Left lung (tissue), 14 donors: ENCODE measurements around the gene KDF1. TPM values are rescaled to one million over a fixed set of nuclear protein-coding genes. Genes with fewer than 3 reads are reported as not detected.

Experiments
- ATAC-seq: fragments of 200-7000 bp; cut with Tn5 transposase; one replicate; pipeline ENCODE4 v1.9.1; 2020; ENCODE audit warnings: moderate library complexity
- DNase-seq, 4 donors: peaks; one replicate each; pipeline ENCODE4 v3.0.0-alpha.2; 2013 to 2020
- H3K27ac ChIP-seq, 2 donors: fragments of 200-600 bp; sonication (generic) in 1 of 2; one replicate each; pipeline versions ENCODE4 v1.5.0 to v1.8.0; 2020 to 2021
- H3K27me3 ChIP-seq, 2 donors: fragments of 200-600 bp; sonication (generic) in 1 of 2; one replicate each; pipeline versions ENCODE4 v1.5.0 to v1.8.0; 2020 to 2021
- H3K36me3 ChIP-seq, 2 donors: fragments of 200-600 bp; sonication (generic) in 1 of 2; one replicate each; pipeline versions ENCODE4 v1.5.0 to v1.8.0; 2020 to 2021
- H3K4me1 ChIP-seq, 2 donors: fragments of 200-600 bp; one replicate each; pipeline ENCODE4 v1.8.0; 2021
- H3K4me3 ChIP-seq, 2 donors: fragments of 200-600 bp; sonication (generic) in 1 of 2; one replicate each; pipeline versions ENCODE4 v1.5.0 to v1.8.0; 2020 to 2021; ENCODE audit warnings: mild to moderate bottlenecking in 1 of 2
- H3K9me3 ChIP-seq, 2 donors: fragments of 200-600 bp; sonication (generic) in 1 of 2; one replicate each; pipeline versions ENCODE4 v1.5.0 to v1.8.0; 2020 to 2021
- CTCF ChIP-seq, 2 donors: fragments of 200-600 bp; sonication (generic) in 1 of 2; IDR thresholded peaks; one replicate each; pipeline versions ENCODE4 v1.5.0 to v1.8.0; 2021; ENCODE audit warnings: antibody characterized with exemption in 2 of 2
- intact Hi-C, 2 donors: fragments of 100-400 bp; cut with DNase I; formaldehyde crosslinking; loops; one replicate each; pipeline versions ENCODE4 v1.11.2 to v1.14.2; 2022
- long read RNA-seq, 12 donors: library from polyadenylated mRNA in 2 of 12; unstranded in 2 of 12; transcript quantifications; one replicate each; pipeline ENCODE4 v2.0.0 and lab custom pipeline, GENCODE V29; 2019 to 2026
- polyA plus RNA-seq, 6 donors: library from polyadenylated mRNA; unstranded; fragments of 120-200 nt; gene quantifications; one replicate each; pipeline ENCODE4 v1.2.1, GENCODE V29; 2013; ENCODE audit not compliant: insufficient read length in 6 of 6
- total RNA-seq, 2 donors: library from RNA; stranded (reverse); fragmentation: NEBNext Ultra II Directional; extraction: Animal tissue kit (Norgen Biotek cat#: 25700); gene quantifications; one replicate each; pipeline ENCODE4 v1.2.1, GENCODE V29; 2021
- donor health status: DM: no; HTN: yes; CAD: no.
- donor health status: DM: no; HTN: no; CAD: no.

KDF1 gene
- total RNA-seq (10 to 100 TPM in 1 of 2 donors, 1 to 10 TPM in 1; 8.6 to 12.1 TPM), polyA plus RNA-seq (1 to 10 TPM; 6.7 to 8.0 (median 7.8) TPM)
- long read RNA-seq, donor 1, partial matches to known transcripts = 0 of 4 reads
- long read RNA-seq, donor 1, other reads (novel, unspliced or antisense) = 0 of 4 reads
- long read RNA-seq, donor 2, partial matches to known transcripts = 0 of 4 reads
- long read RNA-seq, donor 2, other reads (novel, unspliced or antisense) = 0 of 4 reads
- long read RNA-seq, donor 3, partial matches to known transcripts = 5 of 7 reads
- long read RNA-seq, donor 3, other reads (novel, unspliced or antisense) = 0 of 7 reads
- long read RNA-seq, donor 4, transcript KDF1-201 (4 exons, 1,793 nt) = major isoform, 5 of 11 reads
- long read RNA-seq, donor 4, partial matches to known transcripts = 2 of 11 reads
- long read RNA-seq, donor 4, other reads (novel, unspliced or antisense) = 4 of 11 reads
- long read RNA-seq, donor 5 = 0 reads
- long read RNA-seq, donor 6, partial matches to known transcripts = 0 of 1 reads
- long read RNA-seq, donor 6, other reads (novel, unspliced or antisense) = 0 of 1 reads
- long read RNA-seq, donor 7, partial matches to known transcripts = 0 of 3 reads
- long read RNA-seq, donor 7, other reads (novel, unspliced or antisense) = 0 of 3 reads
- long read RNA-seq, donor 8, partial matches to known transcripts = 0 of 3 reads
- long read RNA-seq, donor 8, other reads (novel, unspliced or antisense) = 0 of 3 reads
- long read RNA-seq, donor 9 = 0 reads
- long read RNA-seq, donor 10, transcript KDF1-201 (4 exons, 1,793 nt) = major isoform, 5 of 8 reads
- long read RNA-seq, donor 10, partial matches to known transcripts = 2 of 8 reads
- long read RNA-seq, donor 10, other reads (novel, unspliced or antisense) = 1 of 8 reads
- long read RNA-seq, donor 11 = 0 reads
- long read RNA-seq, donor 12, partial matches to known transcripts = 0 of 1 reads
- long read RNA-seq, donor 12, other reads (novel, unspliced or antisense) = 0 of 1 reads

DNA sequence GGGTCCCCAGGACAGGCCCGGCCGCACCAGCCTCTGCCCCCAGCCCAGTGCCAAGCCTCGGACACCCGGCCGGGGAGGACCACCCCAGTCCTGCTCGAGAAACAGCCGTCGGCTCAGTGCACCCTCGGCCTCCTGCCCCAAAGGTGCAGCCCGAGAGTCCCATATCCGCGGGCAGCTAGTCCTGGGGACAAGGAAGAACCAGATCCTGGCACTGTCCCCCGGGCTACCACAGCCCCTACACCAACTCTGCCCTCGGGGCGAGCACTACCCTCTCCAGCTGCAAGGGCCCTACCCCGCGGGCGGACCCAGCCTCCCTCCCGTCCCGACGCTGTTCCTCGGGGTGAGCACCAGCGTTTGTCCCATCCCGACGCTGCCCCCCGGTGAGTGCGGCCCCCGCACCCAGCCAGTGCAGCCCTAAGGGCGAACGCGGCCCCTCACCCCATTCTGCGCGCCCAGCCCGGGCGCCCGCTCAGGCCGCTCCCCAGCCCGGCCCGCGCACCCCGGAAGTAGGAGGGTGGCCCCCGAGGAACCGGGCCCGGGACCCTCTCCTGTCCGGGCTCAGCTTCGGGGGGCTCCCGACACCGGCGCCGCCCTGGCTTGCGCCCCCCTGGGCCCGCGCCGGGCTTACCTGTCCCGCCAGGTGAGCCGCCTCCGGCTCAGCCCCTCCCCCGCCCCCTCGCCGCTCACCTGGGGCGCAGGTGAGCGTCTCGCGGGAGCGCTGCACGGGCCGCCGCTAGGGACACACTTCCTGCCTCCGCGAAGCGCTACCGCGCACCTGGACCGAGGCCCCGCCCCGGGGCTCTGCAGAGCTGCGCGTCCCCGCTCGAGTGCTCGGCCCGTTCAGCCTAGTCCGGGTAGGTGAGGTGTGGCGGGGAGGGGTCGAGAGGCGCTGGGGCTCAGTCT is at the start of gene KDF1:
Gene KDF1, minus strand, starts transcription at position 747 of the 903 bp plus-strand sequence. CDS start 8,088 bp downstream, outside the sequence.
- Histone ChIP-seq H3K27ac (peak within 1 kb of the TSS; percentile 15 to 30), H3K4me3 (peak within 1 kb of the TSS; percentile 39 to 54), H3K27me3 (peaks cover 22 to 57% of the 10 kb centered on the region in 2 donors), H3K4me1 (peaks cover 0 to 15% of the 10 kb centered on the region in 2 donors), H3K36me3 (no peaks in the 10 kb centered on the region), H3K9me3 (no peaks in the 10 kb centered on the region)
- DNase-seq (peak; percentile 45 to 93 (median 78)), ATAC-seq (peak; percentile 98)
- intact Hi-C loops = no loop called here
- peak in 1 of 2 donors; percentile 30 for TF ChIP-seq CTCF (IDR thresholded peaks at IDR 0.05)

DNA sequence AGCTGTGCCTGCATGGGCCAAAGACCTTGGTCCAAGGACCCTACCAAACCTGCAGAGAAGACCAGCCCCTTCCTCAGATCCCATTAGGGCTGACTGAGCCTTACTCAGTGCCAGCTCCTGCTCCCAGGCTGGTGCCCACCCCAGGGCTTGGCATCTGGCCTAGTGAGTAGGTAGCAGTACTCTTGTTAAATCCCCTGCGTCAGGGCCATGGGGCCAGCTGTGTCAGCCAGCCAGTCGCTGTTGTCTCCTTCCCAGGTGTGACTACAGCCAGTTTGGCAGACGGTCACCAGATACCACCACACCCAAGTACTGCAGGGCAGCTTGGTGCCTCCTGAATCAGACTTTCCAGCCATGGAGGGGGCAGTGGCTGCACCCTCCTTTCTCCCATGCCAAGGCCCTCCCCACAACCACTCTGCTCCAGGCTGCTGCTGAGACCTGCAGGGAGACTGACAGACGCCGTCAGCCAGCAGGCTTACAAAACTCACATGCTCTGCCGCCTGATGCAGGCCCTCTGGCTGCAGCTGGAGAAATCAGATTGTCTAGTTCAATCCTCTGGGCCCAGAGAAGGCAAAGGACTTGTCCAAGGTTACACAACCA is 49.4 kb upstream of the KDF1 start:
- DNase-seq = peak in 1 of 4 donors; percentile 66
- TF ChIP-seq CTCF (IDR thresholded peaks at IDR 0.05) = no peak
- Histone ChIP-seq H3K36me3 (peaks cover 0 to 9% of the 10 kb centered on the region in 2 donors), H3K9me3 (no peaks in the 10 kb centered on the region), H3K27ac (peak overlapping the region; percentile 53), H3K4me1 (peaks cover 12 to 26% of the 10 kb centered on the region in 2 donors), H3K4me3 (peak overlapping the region in 1 of 2 donors; percentile 49), H3K27me3 (peaks cover 0 to 11% of the 10 kb centered on the region in 2 donors)
- intact Hi-C loops = no loop called here
- peak; percentile 4 for ATAC-seq

DNA sequence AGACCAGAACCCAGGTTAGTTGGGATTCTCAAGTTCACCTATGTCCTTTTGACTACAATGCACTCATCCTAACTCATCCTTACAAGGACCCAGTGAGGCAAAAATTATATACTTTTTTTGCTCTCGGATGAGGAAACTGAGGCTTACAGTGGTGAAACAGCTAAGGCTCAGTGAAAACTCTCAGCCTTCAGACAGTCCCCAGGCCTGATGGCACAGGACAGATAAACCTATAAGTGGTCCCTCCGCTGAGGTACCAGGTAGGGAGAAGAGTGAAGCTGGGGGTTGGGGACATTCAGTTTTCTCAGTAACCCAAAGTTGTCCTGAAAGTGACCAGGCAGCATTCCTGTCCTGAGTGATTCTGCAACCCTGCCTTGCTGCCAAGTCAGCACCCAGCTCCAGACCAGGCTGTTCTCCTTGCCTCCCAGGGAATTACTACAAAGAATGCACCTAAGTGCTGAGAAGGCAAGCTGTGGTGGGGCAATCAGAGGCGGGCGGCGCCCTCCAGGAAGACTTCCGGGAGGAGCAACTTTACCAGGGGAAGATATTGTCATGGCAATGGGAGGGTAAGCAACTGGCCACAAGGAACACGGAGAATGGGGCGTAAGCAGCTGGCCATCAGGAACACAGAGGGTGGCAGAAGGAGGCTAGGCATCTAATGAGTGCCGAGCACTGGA is 47.8 kb upstream of the KDF1 start:
- Histone ChIP-seq H3K4me3 (no peak overlapping the region), H3K36me3 (peaks cover 0 to 9% of the 10 kb centered on the region in 2 donors), H3K4me1 (peaks cover 24 to 33% of the 10 kb centered on the region in 2 donors), H3K27me3 (peaks cover 0 to 11% of the 10 kb centered on the region in 2 donors), H3K27ac (peak overlapping the region; percentile 39 to 53), H3K9me3 (no peaks in the 10 kb centered on the region)
- intact Hi-C loops = no loop called here
- no peak for TF ChIP-seq CTCF (IDR thresholded peaks at IDR 0.05)
- DNase-seq (peak in 3 of 4 donors; percentile 79 to 89 (median 84)), ATAC-seq (peak; percentile 32)

DNA sequence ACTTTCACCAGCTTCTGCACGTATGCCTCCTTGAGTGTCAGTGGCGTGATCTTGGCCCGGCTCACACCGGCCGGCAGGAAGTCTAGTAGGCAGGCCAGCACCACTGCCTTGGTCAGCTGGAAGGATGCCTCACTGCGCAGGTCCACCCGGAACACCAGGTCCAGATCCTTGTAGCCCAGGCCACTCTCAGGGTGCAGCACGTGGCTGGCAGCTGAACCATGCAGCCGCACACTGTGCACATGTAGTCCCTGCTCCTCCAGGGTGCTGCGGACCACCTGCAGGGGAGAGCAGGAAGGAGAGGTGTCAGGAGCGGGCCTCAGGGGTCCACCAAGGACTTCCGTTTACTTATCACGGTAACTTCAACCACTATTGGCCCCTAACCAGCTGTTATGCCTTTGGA is 46.4 kb upstream of the KDF1 start:
- intact Hi-C loops = no loop called here
- DNase-seq (no peak), ATAC-seq (no peak)
- H3K9me3 ChIP-seq = no peaks in the 10 kb centered on the region
- peak overlapping the region in 1 of 2 donors; percentile 3 for H3K27ac ChIP-seq
- no peak for TF ChIP-seq CTCF (IDR thresholded peaks at IDR 0.05)
- peaks cover 0 to under 1% of the 10 kb centered on the region in 2 donors for H3K27me3 ChIP-seq
- H3K4me3 ChIP-seq = no peak overlapping the region
- H3K36me3 ChIP-seq = peaks cover 0 to 9% of the 10 kb centered on the region in 2 donors
- H3K4me1 ChIP-seq = peaks cover 24 to 28% of the 10 kb centered on the region in 2 donors
